A673 (cell line): ENCODE data around the gene IL1RAPL2. TPM values are rescaled to one million over a fixed set of nuclear protein-coding genes. Genes with fewer than 3 reads are reported as not detected.

Experiments used
- BruUV-seq: library from RNA; stranded (reverse); fragments of 400-500 nt; replicated peaks from 2 replicates; lab custom pipeline; 2021; lab: Mats Ljungman, UMichigan
- CTCF ChIA-PET: fragments of 300-600 bp; sonication (Branson Sonifier 250); formaldehyde crosslinking; loops from one replicate; lab custom pipeline; 2022; ENCODE audit warnings: antibody characterized with exemption; lab: Charles Lee
- POLR2A ChIA-PET: fragments of 300-600 bp; sonication (Branson Sonifier 250); formaldehyde crosslinking; loops from one replicate; lab custom pipeline; 2022; ENCODE audit warnings: antibody characterized with exemption; ENCODE audit not compliant: low non-redundant PET; lab: Charles Lee
- DNase-seq: peaks from one replicate; pipeline ENCODE4 v3.0.0-alpha.2; 2015; ENCODE audit warnings: low spot score
- H3K27ac ChIP-seq: fragments of 200-600 bp; sonication (generic); 2 replicates; pipeline ENCODE4 v1.5.1; 2016; ENCODE audit warnings: mixed run types, low read depth, mild to moderate bottlenecking, mixed read lengths, antibody characterized with exemption, low read length; ENCODE audit not compliant: poor library complexity, severe bottlenecking
- H3K27me3 ChIP-seq: fragments of 200-600 bp; sonication (generic); replicated peaks from 2 replicates; pipeline ENCODE4 v1.6.1; 2017; ENCODE audit warnings: mixed run types, low read depth, mild to moderate bottlenecking, mixed read lengths, antibody characterized with exemption, low read length; ENCODE audit not compliant: insufficient read depth, poor library complexity
- H3K36me3 ChIP-seq: fragments of 200-600 bp; sonication (generic); 2 replicates; pipeline ENCODE4 v1.6.1; 2016; ENCODE audit warnings: mixed run types, mild to moderate bottlenecking, mixed read lengths, antibody characterized with exemption, low read length; ENCODE audit not compliant: insufficient read depth, poor library complexity, severe bottlenecking
- H3K4me1 ChIP-seq: fragments of 200-600 bp; sonication (generic); 2 replicates; pipeline ENCODE4 v1.6.1; 2017; ENCODE audit warnings: mixed run types, mild to moderate bottlenecking, mixed read lengths, antibody characterized with exemption, low read length; ENCODE audit not compliant: insufficient read depth, poor library complexity, severe bottlenecking
- H3K4me3 ChIP-seq: fragments of 200-600 bp; sonication (generic); 2 replicates; pipeline ENCODE4 v1.5.1; 2016; ENCODE audit warnings: low read depth, mixed run types, mild to moderate bottlenecking, mixed read lengths, low read length; ENCODE audit not compliant: poor library complexity, severe bottlenecking
- H3K9me3 ChIP-seq: fragments of 200-600 bp; sonication (generic); 2 replicates; pipeline ENCODE4 v1.6.1; 2016; ENCODE audit warnings: mixed run types, low read depth, mild to moderate bottlenecking, mixed read lengths, antibody characterized with exemption, low read length; ENCODE audit not compliant: poor library complexity, severe bottlenecking
- EZH2 ChIP-seq: fragments of 200-600 bp; sonication (generic); IDR thresholded peaks from 2 replicates; pipeline ENCODE4 v1.6.1; 2017; ENCODE audit warnings: borderline replicate concordance, low read depth, mild to moderate bottlenecking, mixed read lengths, antibody characterized with exemption, low read length; ENCODE audit not compliant: poor library complexity, severe bottlenecking
- intact Hi-C: fragments of 100-400 bp; cut with micrococcal nuclease; formaldehyde crosslinking; loops from one replicate; pipeline ENCODE4 v1.10.0; 2022; ENCODE audit not compliant: unreplicated experiment
- total RNA-seq: library from RNA; stranded (reverse); gene quantifications from 2 replicates; pipeline ENCODE4 v1.2.3, GENCODE V29; 2021
- TF ChIP-seq, protein P1 (sequence below): fragments of 300-800, 200-600 bp; sonication (generic); conservative IDR thresholded peaks from 2 replicates; pipeline ENCODE4 v1.5.1; 2017; ENCODE audit warnings: low read depth, mild to moderate bottlenecking, antibody characterized with exemption, low read length, moderate library complexity, mixed read lengths

IL1RAPL2 gene
- total RNA-seq, 1 experiment from 2014 or later, result not detected

DNA sequence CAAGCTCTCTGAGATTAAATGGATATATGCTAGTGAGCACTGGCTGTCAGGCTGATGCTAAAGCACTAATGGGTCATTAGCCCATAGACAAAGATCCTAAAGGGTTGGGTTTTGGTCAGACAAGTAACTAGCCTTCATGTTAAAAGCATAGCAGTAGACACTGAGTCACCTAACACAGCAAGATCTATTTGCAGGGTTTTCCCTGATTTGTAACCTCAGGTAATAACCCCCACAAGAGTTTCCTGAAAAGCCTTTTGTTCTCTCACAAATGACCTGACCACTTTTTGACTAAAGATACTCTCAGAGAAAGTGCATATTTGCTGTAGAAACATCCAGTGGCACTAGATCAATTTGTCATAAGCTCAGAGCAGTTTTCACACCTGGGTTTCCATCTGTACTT lies 905.6 kb downstream of the IL1RAPL2 start:
- ChIA-PET POLR2A (no interaction called here), CTCF (no interaction called here)
- Histone ChIP-seq H3K4me1 (no peaks in the 10 kb centered on the region), H3K36me3 (no peaks in the 10 kb centered on the region), H3K9me3 (peaks cover 4% of the 10 kb centered on the region), H3K27me3 (no peaks in the 10 kb centered on the region), H3K4me3 (no peak overlapping the region), H3K27ac (no peak overlapping the region)
- DNase-seq, result no peak
- TF ChIP-seq, protein P1, sequence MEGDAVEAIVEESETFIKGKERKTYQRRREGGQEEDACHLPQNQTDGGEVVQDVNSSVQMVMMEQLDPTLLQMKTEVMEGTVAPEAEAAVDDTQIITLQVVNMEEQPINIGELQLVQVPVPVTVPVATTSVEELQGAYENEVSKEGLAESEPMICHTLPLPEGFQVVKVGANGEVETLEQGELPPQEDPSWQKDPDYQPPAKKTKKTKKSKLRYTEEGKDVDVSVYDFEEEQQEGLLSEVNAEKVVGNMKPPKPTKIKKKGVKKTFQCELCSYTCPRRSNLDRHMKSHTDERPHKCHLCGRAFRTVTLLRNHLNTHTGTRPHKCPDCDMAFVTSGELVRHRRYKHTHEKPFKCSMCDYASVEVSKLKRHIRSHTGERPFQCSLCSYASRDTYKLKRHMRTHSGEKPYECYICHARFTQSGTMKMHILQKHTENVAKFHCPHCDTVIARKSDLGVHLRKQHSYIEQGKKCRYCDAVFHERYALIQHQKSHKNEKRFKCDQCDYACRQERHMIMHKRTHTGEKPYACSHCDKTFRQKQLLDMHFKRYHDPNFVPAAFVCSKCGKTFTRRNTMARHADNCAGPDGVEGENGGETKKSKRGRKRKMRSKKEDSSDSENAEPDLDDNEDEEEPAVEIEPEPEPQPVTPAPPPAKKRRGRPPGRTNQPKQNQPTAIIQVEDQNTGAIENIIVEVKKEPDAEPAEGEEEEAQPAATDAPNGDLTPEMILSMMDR, result no peak
- no peak for TF ChIP-seq EZH2
- BruUV-seq, result no TSS peak
- intact Hi-C loops, result no loop called here

DNA sequence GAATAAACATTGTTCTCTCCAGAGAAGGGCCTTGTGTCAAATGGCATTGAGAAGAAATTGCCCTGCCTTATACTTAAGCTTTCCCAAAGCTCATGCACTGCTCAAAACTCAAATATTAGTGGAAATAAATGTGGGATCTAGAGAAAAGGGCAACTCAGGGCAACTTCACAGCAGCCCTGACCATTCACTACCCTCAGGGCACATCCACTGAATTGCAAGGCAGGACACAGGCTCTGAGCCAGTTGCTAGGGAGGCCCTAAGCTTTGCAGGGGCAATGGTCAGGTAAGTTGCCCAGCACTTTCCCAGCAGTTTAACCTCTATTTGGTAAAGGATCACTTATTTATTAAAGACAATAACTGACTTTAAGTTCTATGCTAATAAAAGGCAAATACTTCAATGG lies 909.8 kb downstream of the IL1RAPL2 start:
- CTCF ChIA-PET, result no interaction called here
- DNase-seq, result no peak
- TF ChIP-seq, protein P1, result no peak
- TF ChIP-seq EZH2, result no peak
- BruUV-seq, result no TSS peak
- no peaks in the 10 kb centered on the region for H3K4me1 ChIP-seq
- H3K27ac ChIP-seq, result no peak overlapping the region
- H3K36me3 ChIP-seq, result no peaks in the 10 kb centered on the region
- no peaks in the 10 kb centered on the region for H3K9me3 ChIP-seq
- no peak overlapping the region for H3K4me3 ChIP-seq
- POLR2A ChIA-PET, result no interaction called here
- no peaks in the 10 kb centered on the region for H3K27me3 ChIP-seq
- intact Hi-C loops, result no loop called here

DNA sequence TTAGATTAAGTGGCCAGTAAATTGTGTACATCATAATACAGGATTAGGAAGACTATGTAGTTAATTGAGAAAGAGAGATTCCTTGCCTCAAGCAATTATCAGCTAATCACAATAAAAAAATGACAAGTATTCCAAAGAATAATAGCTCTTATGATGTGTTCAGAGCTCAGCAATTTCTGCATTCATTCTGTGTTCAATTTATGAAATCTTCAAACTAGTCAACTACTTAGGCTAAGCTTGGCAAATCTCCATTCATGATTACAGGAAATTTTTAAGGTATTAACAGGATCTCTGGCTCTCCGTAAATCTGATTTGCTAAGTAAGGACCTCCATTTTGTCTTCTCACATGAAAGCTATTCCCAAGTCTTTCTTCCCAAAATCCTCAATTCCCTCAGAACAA lies 911.4 kb downstream of the IL1RAPL2 start:
- POLR2A ChIA-PET, result no interaction called here
- Histone ChIP-seq H3K9me3 (no peaks in the 10 kb centered on the region), H3K4me1 (no peaks in the 10 kb centered on the region), H3K27me3 (no peaks in the 10 kb centered on the region), H3K4me3 (no peak overlapping the region), H3K36me3 (no peaks in the 10 kb centered on the region), H3K27ac (no peak overlapping the region)
- intact Hi-C loops, result no loop called here
- TF ChIP-seq, protein P1, result no peak
- no peak for TF ChIP-seq EZH2
- no peak for DNase-seq
- BruUV-seq, result no TSS peak
- CTCF ChIA-PET, result no interaction called here
